Stimulated activated CD4-positive, alpha-beta T cell treated with anti-CD3 and anti-CD28 coated beads, Interleukin-4, amount 100 ng/mL, for 1 hour (primary cell): ENCODE measurements around the gene MSLN.
A peak's percentile ranks its signal among the peaks of the same experiment; 100 is the strongest.
"Not testable (repeated sequence)": the region's sequence is repeated elsewhere in the genome, so short reads cannot be mapped to it uniquely, and the experiment has no call there.

Experiments
- DNase-seq: peaks from one replicate; pipeline ENCODE4 v3.0.0-alpha.2; 2020

MSLN gene

GRCh38 chr16:735982-736453 lies 24.5 kb upstream of the MSLN start:
- DNase-seq: peak; percentile 45

GRCh38 chr16:736936-737481 lies 23.5 kb upstream of the MSLN start:
- DNase-seq: no peak

GRCh38 chr16:739560-740458 lies 20.7 kb upstream of the MSLN start:
- no peak for DNase-seq

GRCh38 chr16:740459-740763 lies 20.1 kb upstream of the MSLN start:
- DNase-seq: no peak

- DNase-seq: peak; percentile 89
These were observed 19.6 kb upstream of the MSLN start, which contains the start of gene CIAO3 for GRCh38 chr16:740764-741505. TSS of gene CIAO3 (minus strand) at chr16:740997. CDS start at chr16:740985, 12 bp downstream.

- DNase-seq: no peak
These were observed 18.4 kb upstream of the MSLN start for GRCh38 chr16:741986-742629.

GRCh38 chr16:742894-743293 lies 17.6 kb upstream of the MSLN start:
- not testable (repeated sequence) for DNase-seq

DNA sequence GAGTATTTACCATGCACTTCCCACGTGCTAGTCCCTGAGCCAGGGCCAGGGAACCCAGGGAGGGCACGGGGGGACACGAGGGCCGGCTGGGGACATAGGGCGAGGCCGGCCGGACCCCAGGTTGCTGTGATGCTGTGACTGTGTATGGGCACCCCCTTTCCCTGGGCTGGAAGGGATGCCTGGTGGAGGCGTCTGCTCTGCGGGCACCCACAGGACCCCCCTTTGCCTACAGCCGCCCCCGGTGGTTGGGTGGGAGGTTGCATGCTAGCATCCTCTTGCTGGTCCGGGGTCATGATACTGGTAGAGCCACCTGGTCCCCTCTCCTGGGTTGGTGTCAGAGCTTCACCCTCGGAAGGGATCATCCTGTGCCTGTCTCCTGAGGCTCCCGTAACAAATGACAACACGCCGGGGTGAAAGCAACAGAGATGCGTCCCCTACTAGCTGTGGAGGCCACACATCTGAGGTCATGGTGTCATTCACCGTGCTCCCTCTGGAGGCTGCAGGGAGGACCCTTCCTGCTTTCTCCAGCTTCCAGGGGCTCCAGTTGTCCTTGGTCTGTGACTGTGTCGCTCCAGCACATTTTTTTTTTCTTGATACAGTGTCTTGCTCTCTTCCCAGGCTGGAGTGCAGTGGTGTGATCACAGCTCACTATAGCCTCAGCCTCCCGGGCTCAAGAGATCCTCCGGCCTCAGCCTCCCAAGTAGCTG lies 16.6 kb upstream of the MSLN start:
- no peak for DNase-seq

GRCh38 chr16:745739-746138 lies 14.8 kb upstream of the MSLN start:
- no peak for DNase-seq

GRCh38 chr16:746637-747036 lies 13.9 kb upstream of the MSLN start:
- no peak for DNase-seq

GRCh38 chr16:747978-748746 lies 12.4 kb upstream of the MSLN start:
- no peak for DNase-seq

GRCh38 chr16:749010-749409 lies 11.5 kb upstream of the MSLN start:
- no peak for DNase-seq

- DNase-seq: no peak
These were observed 10.0 kb upstream of the MSLN start for GRCh38 chr16:750485-750884.

DNA sequence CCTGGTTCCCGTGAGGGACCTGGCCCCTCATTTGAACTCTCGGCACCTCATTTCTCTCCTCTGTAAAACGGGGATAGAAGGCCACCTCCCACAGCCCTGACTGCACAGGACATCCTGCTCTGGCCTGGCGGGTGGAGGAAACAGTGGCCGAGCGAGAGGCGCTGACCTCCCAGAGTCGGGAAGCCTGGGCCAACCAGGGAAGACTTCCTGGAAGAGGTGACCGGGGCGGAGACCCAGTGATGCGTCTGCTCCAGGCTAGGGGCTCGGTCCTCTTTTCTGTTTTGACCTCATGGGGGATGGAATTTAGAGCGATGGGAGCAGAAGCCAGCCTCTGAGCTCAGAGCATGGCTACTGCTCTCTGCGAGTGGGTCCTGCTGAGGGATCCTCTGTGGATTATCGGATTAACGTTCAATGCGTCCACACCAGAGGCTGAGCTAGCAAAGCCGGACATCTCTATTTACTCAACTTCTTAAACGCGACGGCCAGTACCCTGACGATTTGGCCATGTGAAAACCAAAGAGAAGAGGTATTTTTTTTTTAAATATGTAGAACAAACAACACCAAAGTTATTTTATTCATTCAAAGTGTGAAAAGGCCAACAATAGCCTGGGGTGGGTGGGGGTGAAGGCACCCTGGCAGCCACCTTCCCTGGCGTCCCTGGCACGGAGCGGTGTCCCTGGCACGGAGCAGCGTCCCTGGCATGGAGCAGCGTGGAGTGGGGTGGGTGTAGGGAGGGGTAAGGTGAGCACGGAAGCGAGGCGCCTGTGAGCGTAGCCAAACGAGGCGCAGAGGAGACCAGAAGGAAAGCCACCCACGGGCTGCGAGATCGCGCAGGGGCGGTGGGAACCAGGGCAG lies 9.2 kb upstream of the MSLN start:
- no peak for DNase-seq

GRCh38 chr16:752007-752312 lies 8.6 kb upstream of the MSLN start:
- DNase-seq: no peak

GRCh38 chr16:754121-754607 lies 6.4 kb upstream of the MSLN start:
- not testable (repeated sequence) for DNase-seq

DNA sequence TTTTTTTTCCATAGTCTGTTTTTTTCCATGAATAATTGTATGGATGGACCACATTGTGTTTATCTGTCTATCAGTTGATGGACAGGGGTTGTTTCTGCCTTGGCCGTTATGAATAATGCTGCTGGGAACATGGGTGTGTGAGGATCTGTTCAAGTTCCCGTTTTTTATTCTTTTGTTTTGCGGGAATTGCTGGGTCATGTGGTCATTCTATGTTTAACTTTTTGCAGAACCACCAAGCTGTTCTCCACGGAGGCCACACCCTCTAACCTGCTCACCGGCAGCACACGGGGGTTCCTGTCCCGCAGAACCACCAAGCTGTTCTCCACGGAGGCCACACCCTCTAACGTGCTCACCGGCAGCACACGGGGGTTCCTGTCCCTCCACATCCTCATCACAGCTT lies 5.9 kb upstream of the MSLN start:
- DNase-seq: no peak

GRCh38 chr16:756428-756827 lies 4.1 kb upstream of the MSLN start:
- DNase-seq: no peak

GRCh38 chr16:759110-759910 lies 1.2 kb upstream of the MSLN start:
- DNase-seq: no peak

GRCh38 chr16:760065-760464 lies 469 bp upstream of the MSLN start:
- DNase-seq: no peak
